Activated CD8-positive, alpha-beta memory T cell treated with anti-CD3 and anti-CD28 coated beads for 4 hours (primary cell): ENCODE results near the gene LITAFD.
"Not testable (repeated sequence)": the region's sequence is repeated elsewhere in the genome, so short reads cannot be mapped to it uniquely, and the experiment has no call there.

Source experiments
- DNase-seq, 2 donors: peaks; one replicate each; pipeline ENCODE4 v3.0.0-alpha.2; 2020; ENCODE audit warnings: low read depth in 2 of 2

The LITAFD gene

GRCh38 chr16:8872967-8873865 lies 8.9 kb upstream of the LITAFD start:
- no peak for DNase-seq

- DNase-seq, result not testable (repeated sequence)
Observed at GRCh38 chr16:8873866-8874195, 8.3 kb upstream of the LITAFD start.

GRCh38 chr16:8874388-8874787 lies 7.8 kb upstream of the LITAFD start:
- DNase-seq, result no peak

DNA sequence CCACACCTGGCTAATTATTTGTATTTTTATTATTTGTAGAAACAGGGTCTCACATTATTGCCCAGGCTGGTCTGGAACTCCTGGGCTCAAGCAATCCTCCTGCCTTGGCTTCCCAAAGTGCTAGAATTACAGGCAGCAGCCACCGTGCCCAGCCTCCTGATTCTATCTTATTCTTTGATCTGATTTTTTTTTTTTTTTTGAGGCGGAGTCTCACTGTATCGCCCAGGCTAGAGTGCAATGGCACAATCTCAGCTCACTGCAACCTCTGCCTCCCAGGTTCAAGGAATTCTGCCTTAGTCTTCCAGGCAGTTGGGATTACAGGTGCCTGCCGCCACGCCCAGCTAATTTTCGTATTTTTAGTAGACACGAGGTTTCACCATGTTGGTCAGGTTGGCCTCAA lies 6.8 kb upstream of the LITAFD start:
- DNase-seq, result not testable (repeated sequence)

- no peak for DNase-seq
Observed at GRCh38 chr16:8877894-8878522, 4.1 kb upstream of the LITAFD start.

- DNase-seq, result no peak
Observed at GRCh38 chr16:8878523-8878911, 3.6 kb upstream of the LITAFD start.

DNA sequence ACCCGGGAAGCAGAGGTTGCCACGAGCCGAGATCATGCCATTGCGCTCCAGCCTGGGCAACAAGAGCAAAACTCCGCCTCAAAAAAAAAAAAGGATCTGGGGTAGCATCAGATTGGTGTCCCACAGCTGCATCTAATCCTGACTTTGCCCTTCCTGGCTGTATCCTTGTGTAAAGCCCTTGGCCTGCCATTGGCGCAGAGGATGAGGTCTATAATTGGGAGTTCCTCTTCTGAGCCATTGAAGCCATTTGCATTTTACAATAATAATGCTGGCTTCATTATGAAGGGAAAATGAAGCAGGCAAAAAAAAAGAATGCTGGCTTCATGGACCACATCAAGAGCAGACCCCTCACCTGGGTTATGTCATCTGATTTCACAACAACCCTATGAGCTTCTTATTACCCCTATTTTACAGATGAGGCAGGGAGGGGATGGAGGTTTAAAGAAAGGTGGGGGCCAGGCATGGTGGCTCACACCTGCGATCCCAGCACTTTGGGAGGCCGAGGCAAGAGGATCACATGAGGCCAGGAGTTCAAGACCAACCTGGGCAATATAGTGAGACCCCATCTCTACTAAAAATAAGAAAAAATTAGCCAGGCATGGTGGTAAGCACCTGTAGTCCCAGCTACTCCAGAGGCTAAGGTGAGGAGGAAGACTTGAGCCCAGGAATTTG lies 1.2 kb upstream of the LITAFD start:
- no peak for DNase-seq

- DNase-seq, result no peak
Observed at GRCh38 chr16:8882725-8883377, 700 bp downstream of the LITAFD start.

GRCh38 chr16:8885674-8886592 lies 3.8 kb downstream of the LITAFD start:
- DNase-seq, result no peak

- no peak for DNase-seq
Observed at GRCh38 chr16:8886593-8887430, 4.7 kb downstream of the LITAFD start.

GRCh38 chr16:8887431-8887765 lies 5.2 kb downstream of the LITAFD start:
- no peak for DNase-seq

- DNase-seq, result no peak
Observed at GRCh38 chr16:8887952-8888560, 5.9 kb downstream of the LITAFD start.

GRCh38 chr16:8888951-8889892 lies 7.1 kb downstream of the LITAFD start:
- DNase-seq, result no peak

DNA sequence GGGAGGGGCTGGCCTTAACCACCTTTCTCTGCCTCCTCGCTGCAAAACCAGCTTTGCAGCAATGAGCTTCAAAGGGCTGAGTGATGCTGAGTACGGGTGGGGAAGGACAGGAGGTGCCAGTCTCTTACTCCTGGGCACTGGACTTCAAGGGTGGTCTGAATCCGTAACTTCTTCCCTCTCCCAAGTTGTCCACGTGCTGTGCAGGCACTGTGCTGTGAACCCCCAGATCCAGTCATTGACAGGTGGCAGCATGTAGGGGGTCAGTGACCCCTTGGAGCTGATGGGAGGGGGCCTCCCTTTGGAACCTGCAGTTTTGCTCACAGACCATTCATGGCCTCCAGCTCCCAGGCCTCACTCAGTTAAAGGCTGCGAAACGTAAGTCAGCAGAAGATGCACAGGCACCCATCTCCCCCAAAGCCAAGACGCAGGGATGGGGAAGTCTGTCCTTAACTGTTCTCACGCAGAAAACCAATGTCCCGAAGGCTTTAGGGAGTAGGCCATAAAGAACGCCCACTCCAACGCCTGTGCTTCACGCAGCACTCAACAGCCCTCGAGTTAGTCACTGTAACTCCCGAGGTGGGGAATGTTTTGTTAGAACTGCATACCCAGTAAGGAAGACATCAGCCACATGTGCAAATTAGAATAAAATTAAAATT lies 7.9 kb downstream of the LITAFD start:
- no peak for DNase-seq

GRCh38 chr16:8890549-8890921 lies 8.4 kb downstream of the LITAFD start:
- no peak for DNase-seq

DNA sequence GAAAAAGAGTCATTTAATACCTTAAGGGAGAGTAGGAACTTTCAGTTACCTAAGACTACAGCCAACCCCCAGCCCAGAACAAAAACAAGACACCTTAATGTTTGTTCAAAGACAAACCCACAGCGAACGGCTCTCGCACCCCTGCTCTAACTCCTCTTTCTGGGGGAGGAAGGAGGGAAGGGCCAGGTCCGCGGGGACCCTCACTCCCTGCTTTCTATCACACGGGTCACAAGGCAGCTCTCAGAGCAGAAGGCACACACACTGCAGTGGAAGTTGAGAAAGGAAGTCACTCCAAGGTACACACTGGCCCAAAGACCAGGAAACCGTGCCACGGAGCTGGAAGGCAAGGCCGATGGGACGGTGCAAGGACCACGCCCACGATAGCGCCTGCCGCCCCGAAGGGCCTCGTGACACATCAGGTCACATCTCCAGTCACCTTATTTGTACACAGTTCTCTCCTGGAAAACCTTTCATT lies 10.0 kb downstream of the LITAFD start:
- no peak for DNase-seq

- DNase-seq, result no peak
Observed at GRCh38 chr16:8893426-8893825, 11.3 kb downstream of the LITAFD start.

DNA sequence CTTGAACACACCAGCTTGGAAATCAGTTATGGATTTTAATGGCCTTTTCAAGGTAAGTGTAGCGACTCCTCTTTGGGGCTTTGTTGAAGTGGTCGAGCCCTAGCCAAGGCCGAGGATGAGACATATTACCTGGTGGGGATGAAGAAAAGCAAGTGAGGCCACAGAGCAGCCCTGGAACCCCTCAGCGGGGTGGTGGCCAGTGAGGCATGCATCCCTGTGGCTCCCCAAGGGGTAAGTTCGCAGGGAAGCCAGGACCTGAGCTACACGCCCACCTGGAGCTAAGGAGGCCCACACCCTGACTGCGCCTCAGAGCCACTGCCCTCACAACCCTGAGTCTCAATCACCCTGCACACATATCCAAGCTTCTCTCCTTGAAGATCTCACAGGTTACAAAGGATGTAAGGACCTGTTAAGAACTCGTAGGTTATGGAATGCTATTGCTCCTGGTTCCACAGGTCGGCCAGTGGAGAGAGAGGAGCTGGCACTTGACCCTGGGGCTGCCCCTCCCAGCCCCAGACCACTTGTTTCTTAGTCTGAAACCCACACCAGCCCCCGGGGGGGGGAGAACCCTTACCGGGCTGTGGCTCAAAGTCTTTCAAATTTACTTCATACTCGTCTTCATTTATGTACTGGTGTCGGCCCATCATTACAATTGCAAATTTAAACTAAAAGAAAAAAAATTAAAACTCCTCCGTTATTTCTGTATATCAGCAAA lies 12.0 kb downstream of the LITAFD start:
- DNase-seq, result no peak
